GM18526 (cell line): ENCODE measurements around the gene LILRB2.

Experiments
- POLR2A ChIP-seq: IDR thresholded peaks from 3 replicates; pipeline ENCODE4 v1.6.1; 2011; ENCODE audit not compliant: insufficient read length; ENCODE audit errors: extremely low read depth

LILRB2 gene

GRCh38 chr19:54281007-54281728, at the start of gene LILRB2:
Gene LILRB2 (minus strand): TSS chr19:54281110. CDS start chr19:54280496, 614 bp downstream.
- no peak for TF ChIP-seq POLR2A

- no peak for TF ChIP-seq POLR2A
These were observed 48.7 kb upstream of the LILRB2 start for GRCh38 chr19:54329476-54330165.

GRCh38 chr19:54325631-54326030, 44.7 kb upstream of the LILRB2 start:
- TF ChIP-seq POLR2A: no peak

GRCh38 chr19:54325194-54325621, 44.3 kb upstream of the LILRB2 start:
- no peak for TF ChIP-seq POLR2A

DNA sequence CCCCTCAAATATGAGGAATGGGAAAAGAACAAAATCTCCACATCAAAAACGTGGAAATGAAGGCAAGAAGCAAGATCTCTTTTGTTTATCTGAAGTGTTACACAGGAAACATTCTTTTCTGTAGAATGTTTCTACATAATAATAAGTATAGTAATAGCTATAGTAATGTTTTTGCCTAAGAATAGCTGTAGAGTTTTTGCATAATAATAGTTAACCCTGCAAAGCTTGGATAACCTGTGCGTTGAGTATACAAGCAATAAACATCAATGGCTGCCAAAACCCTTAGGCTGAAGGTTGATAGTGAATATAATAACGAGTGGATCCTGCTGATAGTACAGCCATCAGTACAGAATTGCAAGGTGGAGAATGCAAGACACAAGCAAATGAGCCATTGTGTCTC, 43.2 kb upstream of the LILRB2 start:
- no peak for TF ChIP-seq POLR2A

GRCh38 chr19:54319892-54320670, 39.2 kb upstream of the LILRB2 start:
- no peak for TF ChIP-seq POLR2A

- TF ChIP-seq POLR2A: no peak
These were observed 38.1 kb upstream of the LILRB2 start for GRCh38 chr19:54319049-54319448.

DNA sequence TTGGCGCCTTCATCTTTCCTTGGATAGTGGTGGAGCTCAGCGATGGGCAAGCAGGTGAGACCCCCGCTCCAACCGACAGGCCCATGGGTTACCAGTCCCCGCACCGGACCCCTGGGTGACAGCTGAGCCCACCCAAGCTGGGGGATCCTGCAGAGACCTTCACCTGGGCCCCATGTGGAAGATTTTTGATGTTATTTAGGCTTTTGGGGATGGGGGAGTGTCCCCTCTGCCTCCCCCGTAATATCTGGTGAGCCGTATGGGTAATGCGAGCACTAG, 37.0 kb upstream of the LILRB2 start:
- no peak for TF ChIP-seq POLR2A

GRCh38 chr19:54317108-54317964, 36.4 kb upstream of the LILRB2 start:
- TF ChIP-seq POLR2A: no peak

DNA sequence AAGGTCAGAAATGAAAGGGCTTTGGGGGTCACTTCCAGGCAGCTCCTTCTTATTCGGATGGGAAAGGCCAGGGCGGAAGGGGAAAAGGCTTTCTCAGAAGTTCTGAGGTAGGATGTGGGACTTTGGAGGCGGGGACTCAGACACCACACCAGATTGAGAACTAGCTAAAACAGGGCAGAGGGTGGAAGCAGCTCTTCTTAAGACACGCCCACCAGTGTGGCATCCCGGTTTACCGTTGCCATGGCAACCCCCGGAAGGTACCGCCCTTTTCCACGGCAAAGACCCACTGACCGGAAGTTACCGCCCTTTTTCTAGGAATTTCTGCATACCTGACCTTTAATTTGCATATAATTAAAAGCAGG, 35.8 kb upstream of the LILRB2 start:
- no peak for TF ChIP-seq POLR2A

- TF ChIP-seq POLR2A: no peak
These were observed 35.0 kb upstream of the LILRB2 start for GRCh38 chr19:54315956-54316355.

GRCh38 chr19:54312436-54313377, 31.8 kb upstream of the LILRB2 start, which contains the start of gene LILRA5:
Gene LILRA5 (minus strand): TSS chr19:54313166. CDS start chr19:54313019, 147 bp downstream.
- TF ChIP-seq POLR2A: no peak

GRCh38 chr19:54312011-54312410, 31.1 kb upstream of the LILRB2 start:
- no peak for TF ChIP-seq POLR2A

GRCh38 chr19:54311486-54311885, 30.6 kb upstream of the LILRB2 start:
- TF ChIP-seq POLR2A: no peak
